GM12878 (cell line): Measurements from ENCODE around the gene DACT3. TPM values are rescaled to one million over a fixed set of nuclear protein-coding genes. Genes with fewer than 3 reads are reported as not detected.

ENCODE experiments used
- ATAC-seq: fragments of 200-7000 bp; cut with Tn5 transposase; 3 replicates; pipeline ENCODE4 v1.9.1; 2020; ENCODE audit warnings: mild to moderate bottlenecking, moderate library complexity
- BruUV-seq: library from RNA; stranded (reverse); fragments of 400-500 nt; replicated peaks from 2 replicates; lab custom pipeline; 2021; lab: Mats Ljungman, UMichigan
- CTCF ChIA-PET: fragments of 300-600 bp; sonication (Branson Sonifier 250); formaldehyde crosslinking; extraction: SDS; loops from one replicate; lab custom pipeline; 2021; ENCODE audit warnings: inconsistent platforms; lab: Yijun Ruan, JAX
- POLR2A ChIA-PET: fragments of 350-600 bp; formaldehyde crosslinking; extraction: SDS; loops from one replicate; lab custom pipeline; 2021; ENCODE audit warnings: inconsistent platforms; lab: Charles Lee
- RAD21 ChIA-PET: fragments of 300-600 bp; sonication (Branson Sonifier 250); formaldehyde crosslinking; loops from one replicate; lab custom pipeline; 2023; ENCODE audit warnings: antibody characterized with exemption; ENCODE audit not compliant: unreplicated experiment; lab: Charles Lee
- SMC1A ChIA-PET: fragments of 300-600 bp; sonication (Branson Sonifier 250); formaldehyde crosslinking; loops from one replicate; lab custom pipeline; 2023; ENCODE audit not compliant: unreplicated experiment, uncharacterized antibody; lab: Charles Lee
- DNase-seq: peaks from one replicate; pipeline ENCODE4 v3.0.0-alpha.2; 2011; ENCODE audit warnings: low read depth, low spot score
- FAIRE-seq: peaks from 3 replicates; lab custom pipeline; 2011; peaks lifted over from hg19 to GRCh38; lab: Jason Lieb, UNC
- H2AFZ ChIP-seq: 2 replicates; pipeline ENCODE4 v1.6.0; 2011; ENCODE audit warnings: low read depth, low read length, control low read depth; ENCODE audit not compliant: control insufficient read depth
- H3K27ac ChIP-seq: 2 replicates; pipeline ENCODE4 v1.5.1; 2011; ENCODE audit warnings: control low read depth; ENCODE audit not compliant: control insufficient read depth, insufficient read depth
- H3K27me3 ChIP-seq, 2 experiments: replicated peaks in 1 of 2; 2 replicates each; pipeline versions ENCODE4 v1.6.0 to v1.6.1; 2011; ENCODE audit warnings: low read length in 1 of 2; ENCODE audit not compliant: control insufficient read depth in 2 of 2, insufficient read depth in 2 of 2
- H3K36me3 ChIP-seq, 2 experiments: 2 replicates each; pipeline ENCODE4 v1.5.1; 2011; ENCODE audit warnings: low read length in 1 of 2; ENCODE audit not compliant: control insufficient read depth in 2 of 2, insufficient read depth in 2 of 2
- H3K4me1 ChIP-seq: 2 replicates; pipeline ENCODE4 v1.6.1; 2011; ENCODE audit warnings: mild to moderate bottlenecking, low read length, moderate library complexity, mixed read lengths; ENCODE audit not compliant: control insufficient read depth, insufficient read depth
- H3K4me2 ChIP-seq: 2 replicates; pipeline ENCODE4 v1.6.0; 2011; ENCODE audit warnings: control low read depth; ENCODE audit not compliant: control insufficient read depth, insufficient read depth
- H3K4me3 ChIP-seq: fragments of 200-600 bp; sonication (generic); 2 replicates; pipeline ENCODE4 v1.5.1; 2016
- H3K79me2 ChIP-seq: 2 replicates; pipeline ENCODE4 v1.6.0; 2011; ENCODE audit warnings: low read length; ENCODE audit not compliant: control insufficient read depth, insufficient read depth
- H3K9ac ChIP-seq: 2 replicates; pipeline ENCODE4 v1.8.0; 2011; ENCODE audit warnings: low read length, control low read depth, mixed read lengths; ENCODE audit not compliant: control insufficient read depth, insufficient read depth
- H3K9me3 ChIP-seq: replicated peaks from 3 replicates; pipeline ENCODE4 v1.5.1; 2011; ENCODE audit warnings: mild to moderate bottlenecking, low read length; ENCODE audit not compliant: control insufficient read depth, insufficient read depth
- H4K20me1 ChIP-seq: 2 replicates; pipeline ENCODE4 v1.6.0; 2011; ENCODE audit not compliant: control insufficient read depth, insufficient read depth
- BACH1 ChIP-seq: fragments of 450-650 bp; IDR thresholded peaks from 2 replicates; pipeline ENCODE4 v1.6.1; 2017; ENCODE audit warnings: mild to moderate bottlenecking, borderline replicate concordance
- BRCA1 ChIP-seq: IDR thresholded peaks from 2 replicates; pipeline ENCODE4 v1.6.1; 2011; ENCODE audit warnings: low read depth, low read length, improper control_type of control experiment
- CBFB ChIP-seq: IDR thresholded peaks from 2 replicates; pipeline ENCODE4 v1.6.1; 2016; ENCODE audit warnings: antibody characterized with exemption, low read depth
- E2F8 ChIP-seq: fragments of 450-650 bp; IDR thresholded peaks from 2 replicates; pipeline ENCODE4 v1.6.1; 2018; ENCODE audit warnings: mild to moderate bottlenecking, low read depth, moderate library complexity; ENCODE audit not compliant: partially characterized antibody
- ELK1 ChIP-seq: IDR thresholded peaks from 2 replicates; pipeline ENCODE4 v1.6.1; 2012; ENCODE audit warnings: low read depth, low read length, improper control_type of control experiment
- EZH2 ChIP-seq: IDR thresholded peaks from 2 replicates; pipeline ENCODE4 v1.6.1; 2012; ENCODE audit warnings: low read depth, mild to moderate bottlenecking, control low read depth, inconsistent platforms, low read length, borderline replicate concordance; ENCODE audit not compliant: control insufficient read depth
- IRF4 ChIP-seq: IDR thresholded peaks from 2 replicates; pipeline ENCODE4 v1.6.1; 2011; ENCODE audit warnings: low read depth, low read length
- LARP7 ChIP-seq: fragments of 450-650 bp; IDR thresholded peaks from 2 replicates; pipeline ENCODE4 v1.6.1; 2017; ENCODE audit warnings: mild to moderate bottlenecking
- MTA2 ChIP-seq: fragments of 450-650 bp; IDR thresholded peaks from 2 replicates; pipeline ENCODE4 v1.6.1; 2016; ENCODE audit warnings: low read depth, mild to moderate bottlenecking, moderate library complexity
- NR2F1 ChIP-seq: fragments of 450-650 bp; conservative IDR thresholded peaks from 2 replicates; pipeline ENCODE4 v1.6.1; 2017; ENCODE audit warnings: mild to moderate bottlenecking
- PML ChIP-seq: IDR thresholded peaks from 2 replicates; pipeline ENCODE4 v1.6.1; 2012; ENCODE audit warnings: low read length, inconsistent platforms
- POLR2A ChIP-seq: IDR thresholded peaks from 2 replicates; pipeline ENCODE4 v1.6.1; 2011; ENCODE audit warnings: low read depth, mild to moderate bottlenecking, low read length
- RCOR1 ChIP-seq: conservative IDR thresholded peaks from 2 replicates; pipeline ENCODE4 v1.6.1; 2012; ENCODE audit warnings: low read depth, low read length, improper control_type of control experiment
- SMC3 ChIP-seq: IDR thresholded peaks from 2 replicates; pipeline ENCODE4 v1.6.1; 2011; ENCODE audit warnings: low read length, improper control_type of control experiment, borderline replicate concordance
- TCF3 ChIP-seq: IDR thresholded peaks from 2 replicates; pipeline ENCODE4 v1.6.1; 2012; ENCODE audit warnings: low read depth, mild to moderate bottlenecking, low read length, borderline replicate concordance; ENCODE audit not compliant: insufficient read depth
- WRNIP1 ChIP-seq: IDR thresholded peaks from 2 replicates; pipeline ENCODE4 v1.6.1; 2011; ENCODE audit warnings: low read depth, low read length, improper control_type of control experiment, borderline replicate concordance
- WGBS: methylation state at CpG from one replicate; pipeline ENCODE4 v1.1.6; 2016; ENCODE audit warnings: low lambda C conversion rate; ENCODE audit not compliant: insufficient replicate concordance, insufficient coverage; ENCODE audit errors: missing lambda C conversion rate; 5-methylcytosine and 5-hydroxymethylcytosine counted together
- in situ Hi-C: fragments of 300-500 bp; cut with MboI; formaldehyde crosslinking; loops from 9 replicates; pipeline ENCODE4 v1.14.3; 2018; ENCODE audit warnings: mixed read lengths
- intact Hi-C: fragments of 100-400 bp; cut with micrococcal nuclease; formaldehyde crosslinking; loops from one replicate; pipeline ENCODE4 v1.14.2; 2022; ENCODE audit not compliant: unreplicated experiment
- polyA plus RNA-seq, 11 experiments: library from polyadenylated mRNA; depleted of rRNA in 4 of 11; unstranded in 6 of 11; stranded (reverse) in 5 of 11; fragments of >200 nt; fragmentation: Nextera tagmentation in 4 of 11; fragmentation: Illumina TruSeq in 1 of 11; extraction: Ambion mirVana in 4 of 11; extraction: Trizol in 1 of 11; gene quantifications; 1 replicate in 1 of 11; 2 replicates in 10 of 11; pipeline versions ENCODE4 v1.2.1 to v1.2.3, GENCODE V29; 2011 to 2016; ENCODE audit warnings: inconsistent platforms in 2 of 11, missing spikeins in 2 of 11, low read depth in 1 of 11
- total RNA-seq, 4 experiments: library from RNA; depleted of rRNA in 3 of 4; stranded (reverse); fragments of >200 nt in 3 of 4; fragmentation: Illumina TruSeq in 1 of 4; extraction: Trizol in 1 of 4; gene quantifications; 2 replicates each; pipeline versions ENCODE4 v1.2.1 to v1.2.3, GENCODE V29; 2013 to 2021
- TF ChIP-seq, protein P1 (sequence below), 3 experiments: IDR thresholded peaks in 2 of 3; conservative IDR thresholded peaks in 1 of 3; 2 replicates each; pipeline ENCODE4 v1.5.1; 2011; ENCODE audit warnings: low read depth in 3 of 3, low read length in 3 of 3, mild to moderate bottlenecking in 3 of 3, control low read depth in 2 of 3, moderate library complexity in 2 of 3, inconsistent platforms in 1 of 3, mixed read lengths in 1 of 3; ENCODE audit not compliant: control insufficient read depth in 2 of 3, insufficient read depth in 1 of 3; ENCODE audit errors: extremely low read depth in 1 of 3

Gene DACT3
- total and polyA plus RNA-seq, 10 of the 15 experiments (the other 5 are each of a cell fraction or from before 2014, with no cell fraction given), result 0.05 to 2.5 (median 0.35) TPM; not detected in 1

- Histone ChIP-seq H3K4me3 (peak overlapping the region; percentile 72), H3K27ac (peak overlapping the region; percentile 98), H3K9me3 (peaks cover 7% of the 10 kb centered on the region; the same call in 2 of the 3 replicates), H3K4me2 (peak overlapping the region; percentile 73), H3K4me1 (peaks cover 12% of the 10 kb centered on the region), H3K36me3 (peaks cover 2 to 4% of the 10 kb centered on the region in 2 experiments; a peak in 3 of 4 replicates), H4K20me1 (peaks cover 8% of the 10 kb centered on the region), H2AFZ (peak overlapping the region; percentile 97), H3K27me3 (no peaks in the 10 kb centered on the region), H3K9ac (peak overlapping the region; percentile 99), H3K79me2 (peaks cover 44% of the 10 kb centered on the region)
- DNase-seq (peak; percentile 85), ATAC-seq (peak; percentile 81), FAIRE-seq (peak; percentile 95)
- RAD21 ChIA-PET, result interaction anchor here (0.9 to 4.7 kb wide), 8 partner anchors 12 to 144 kb away, joined by 3 to 48 read pairs (median 6); partner anchors contain the start of genes DACT3 and PRKD2
- intact Hi-C loops (no loop called here), in situ Hi-C loops (no loop called here)
- WGBS, result under 1% methylated on average over 67 of the region's 93 CpGs
- CTCF ChIA-PET, result interaction anchor here (0.8 to 5.6 kb wide), 7 partner anchors 14 to 584 kb away, joined by 3 to 73 read pairs (median 13); partner anchors contain the start of gene DACT3
- POLR2A ChIA-PET, result interaction anchor here (1.0 to 7.3 kb wide), 7 partner anchors 12 to 883 kb away, joined by 3 to 72 read pairs (median 5); partner anchors contain the start of genes CCDC61, DACT3 and PTGIR
- SMC1A ChIA-PET, result interaction anchor here (0.7 to 4.7 kb wide), 6 partner anchors 15 to 61 kb away, joined by 3 to 83 read pairs (median 4); partner anchors contain the start of genes DACT3 and PTGIR
- BruUV-seq, result TSS peak; percentile 90
- peak; percentile 69; the same call in 1 of the 2 replicates for TF ChIP-seq LARP7
- no peak for TF ChIP-seq SMC3
- peak; percentile 45; the same call in 1 of the 2 replicates for TF ChIP-seq CBFB
- TF ChIP-seq, protein P1, sequence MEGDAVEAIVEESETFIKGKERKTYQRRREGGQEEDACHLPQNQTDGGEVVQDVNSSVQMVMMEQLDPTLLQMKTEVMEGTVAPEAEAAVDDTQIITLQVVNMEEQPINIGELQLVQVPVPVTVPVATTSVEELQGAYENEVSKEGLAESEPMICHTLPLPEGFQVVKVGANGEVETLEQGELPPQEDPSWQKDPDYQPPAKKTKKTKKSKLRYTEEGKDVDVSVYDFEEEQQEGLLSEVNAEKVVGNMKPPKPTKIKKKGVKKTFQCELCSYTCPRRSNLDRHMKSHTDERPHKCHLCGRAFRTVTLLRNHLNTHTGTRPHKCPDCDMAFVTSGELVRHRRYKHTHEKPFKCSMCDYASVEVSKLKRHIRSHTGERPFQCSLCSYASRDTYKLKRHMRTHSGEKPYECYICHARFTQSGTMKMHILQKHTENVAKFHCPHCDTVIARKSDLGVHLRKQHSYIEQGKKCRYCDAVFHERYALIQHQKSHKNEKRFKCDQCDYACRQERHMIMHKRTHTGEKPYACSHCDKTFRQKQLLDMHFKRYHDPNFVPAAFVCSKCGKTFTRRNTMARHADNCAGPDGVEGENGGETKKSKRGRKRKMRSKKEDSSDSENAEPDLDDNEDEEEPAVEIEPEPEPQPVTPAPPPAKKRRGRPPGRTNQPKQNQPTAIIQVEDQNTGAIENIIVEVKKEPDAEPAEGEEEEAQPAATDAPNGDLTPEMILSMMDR (IDR thresholded peaks at IDR 0.05 in 2 of 3, conservative IDR thresholded peaks at IDR 0.05 in 1 of 3; ENCODE audit: control insufficient read depth in 2 of 3, extremely low read depth in 1 of 3, insufficient read depth in 1 of 3, low read depth in 3 of 3, low read length in 3 of 3), result no peak
- peak; percentile 77 for TF ChIP-seq BACH1
- TF ChIP-seq MTA2, result peak; percentile 52
- TF ChIP-seq TCF3, result no peak; the same call in 1 of the 2 replicates
- 0 out of 2 replicates have a peak, but pooled peaks have one; percentile 8 for TF ChIP-seq BRCA1
- TF ChIP-seq PML, result peak; percentile 85
- TF ChIP-seq RCOR1, result 0 out of 2 replicates have a peak, but pooled peaks have one; percentile 33
- TF ChIP-seq IRF4, result no peak
- peak; percentile 91 for TF ChIP-seq POLR2A
- no peak for TF ChIP-seq ELK1
- no peak for TF ChIP-seq EZH2
- no peak; the same call in none of the 2 replicates for TF ChIP-seq NR2F1
- peak; percentile 65 for TF ChIP-seq E2F8
- TF ChIP-seq WRNIP1, result no peak
These were observed 60.3 kb downstream of the DACT3 start for GRCh38 chr19:46600384-46601317.
